HG02973 (cell line): ENCODE measurements around the gene VASN.
"Not testable (repeated sequence)": the region's sequence is repeated elsewhere in the genome, so short reads cannot be mapped to it uniquely, and the experiment has no call there.

Experiments used
- ATAC-seq: cut with Tn5 transposase; IDR thresholded peaks from one replicate; pipeline ENCODE4 v1.9.1; 2021; ENCODE audit warnings: moderate library complexity; ENCODE audit not compliant: unreplicated experiment

The VASN gene

DNA sequence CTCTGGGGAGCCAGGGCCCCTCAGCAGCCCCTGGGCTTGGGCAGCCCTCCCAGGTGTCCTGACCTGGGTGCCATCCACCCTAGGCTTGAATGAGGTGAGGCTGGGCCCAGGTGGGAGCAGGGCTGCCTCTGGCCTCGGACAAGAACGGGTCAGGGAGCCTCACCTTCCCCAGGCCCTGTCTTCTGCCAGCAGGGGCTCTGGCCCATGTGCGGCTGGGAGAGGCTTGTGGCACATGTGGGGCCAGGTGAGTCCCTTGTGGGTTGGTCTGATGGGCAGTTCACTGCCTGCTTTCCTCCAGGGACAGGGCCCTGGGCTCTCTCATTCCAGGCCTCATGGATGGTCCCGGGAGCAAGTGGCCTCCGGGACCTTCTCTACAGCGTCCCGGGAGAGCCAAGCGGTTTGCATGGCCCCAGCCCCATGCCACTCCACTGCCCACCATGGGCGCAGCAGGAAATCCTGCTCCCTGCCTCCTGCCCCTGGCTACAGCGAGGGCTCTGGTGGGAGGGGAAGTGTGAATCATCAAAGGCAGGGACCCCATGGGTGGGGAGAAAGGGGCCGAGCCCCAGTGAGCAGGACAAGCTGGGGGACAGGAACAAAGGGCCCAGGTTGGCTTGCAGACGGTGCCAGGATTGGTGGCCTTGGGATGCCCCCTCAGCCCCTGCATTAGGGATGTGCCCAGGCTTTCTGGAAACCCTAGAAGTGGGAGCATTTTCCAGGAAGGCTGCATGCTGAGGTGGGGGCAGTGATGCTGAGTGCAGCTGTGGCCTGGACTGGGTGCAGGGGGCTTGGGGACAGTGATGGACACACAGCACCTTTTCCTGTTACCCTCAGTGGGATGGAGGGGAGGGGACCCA, 12.2 kb downstream of the VASN start:
- no peak for ATAC-seq

- ATAC-seq: no peak
These were observed 12.9 kb downstream of the VASN start for GRCh38 chr16:4384509-4384942.

DNA sequence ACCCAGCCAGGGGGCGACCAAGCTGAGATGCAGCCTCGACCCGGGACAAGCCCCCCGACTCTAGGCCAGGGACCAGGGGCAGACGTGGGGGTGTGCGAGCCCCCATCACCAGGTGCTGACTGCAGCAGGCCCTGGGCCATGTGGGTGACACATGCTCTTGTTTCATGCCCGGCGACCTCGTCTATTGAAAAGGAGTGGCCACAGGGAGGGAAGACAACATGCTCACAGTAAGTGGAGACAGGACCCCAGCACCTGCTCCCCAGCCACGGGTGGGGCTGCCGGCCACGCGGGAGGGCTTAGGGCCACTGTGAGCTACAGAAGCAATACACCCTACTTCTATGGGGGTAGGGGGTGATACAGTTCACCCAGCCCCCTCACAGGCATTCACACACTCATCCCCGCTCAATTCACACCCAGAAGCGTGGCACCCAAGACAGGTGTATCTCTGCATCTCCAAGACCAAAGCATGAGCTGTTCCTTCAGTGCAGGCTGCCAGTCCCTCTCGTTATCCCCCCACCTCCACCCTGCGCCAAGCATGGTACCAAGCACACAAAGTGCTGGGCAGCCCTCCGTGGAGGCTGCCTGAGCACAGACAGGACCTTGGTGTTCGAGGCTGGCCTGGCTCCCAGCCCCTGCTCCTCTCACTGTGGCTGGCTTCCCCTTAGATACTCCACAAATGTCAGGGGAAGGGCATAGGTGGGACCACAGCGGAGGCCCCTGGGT, 13.6 kb downstream of the VASN start:
- ATAC-seq: no peak

GRCh38 chr16:4385789-4386450, 14.3 kb downstream of the VASN start:
- ATAC-seq: no peak

DNA sequence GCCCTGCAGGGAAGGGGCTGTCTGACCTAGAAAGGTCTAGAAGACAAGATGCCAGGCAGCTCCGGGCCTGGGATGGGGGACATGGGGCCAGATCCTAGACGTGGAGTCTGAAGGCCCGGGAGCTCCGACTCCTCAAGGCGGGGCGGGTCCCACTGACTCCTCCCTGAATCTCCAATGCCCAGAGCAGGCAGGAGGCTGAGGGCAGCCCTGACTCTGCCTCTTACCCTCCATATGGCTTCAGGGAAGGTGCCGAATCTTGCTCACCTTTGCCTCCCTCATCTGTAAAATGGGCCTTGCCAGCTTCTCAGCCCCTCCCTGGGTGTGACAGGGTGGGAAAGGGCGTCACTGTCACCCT, 14.8 kb downstream of the VASN start:
- no peak for ATAC-seq

DNA sequence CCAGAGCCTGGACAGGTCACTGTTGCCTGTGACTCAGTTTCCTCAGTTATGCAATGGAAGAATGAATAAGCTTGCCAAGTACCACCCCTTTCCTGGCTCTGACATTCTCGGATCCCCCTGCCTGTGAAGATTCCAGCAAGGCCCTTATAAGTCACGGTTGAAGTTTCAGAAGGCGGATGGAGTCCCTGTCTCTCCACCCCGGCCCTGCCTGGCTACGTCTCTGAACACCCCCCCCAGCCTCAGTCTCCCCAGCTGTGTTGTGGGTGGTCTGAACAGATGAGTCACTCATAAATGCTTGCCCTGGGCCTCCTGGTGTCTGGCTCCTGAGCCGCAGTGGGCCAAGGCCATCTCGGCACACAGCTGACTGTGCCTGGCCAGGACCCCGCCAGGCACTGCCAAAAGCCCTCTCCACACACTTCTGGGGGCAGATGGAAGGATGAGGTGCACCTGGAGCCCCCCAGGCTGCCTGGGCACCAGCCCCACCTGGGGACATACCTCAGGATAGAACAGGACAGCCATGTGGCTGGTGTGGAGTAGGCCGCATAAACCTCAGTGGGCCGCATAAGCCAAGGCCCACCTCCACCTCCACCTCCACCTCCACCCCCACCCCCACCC, 15.4 kb downstream of the VASN start:
- ATAC-seq: no peak

- ATAC-seq: no peak
These were observed 16.1 kb downstream of the VASN start for GRCh38 chr16:4387781-4388180.

- no peak for ATAC-seq
These were observed 16.8 kb downstream of the VASN start for GRCh38 chr16:4388271-4389021.

- ATAC-seq: no peak
These were observed 17.7 kb downstream of the VASN start for GRCh38 chr16:4389051-4389955.

DNA sequence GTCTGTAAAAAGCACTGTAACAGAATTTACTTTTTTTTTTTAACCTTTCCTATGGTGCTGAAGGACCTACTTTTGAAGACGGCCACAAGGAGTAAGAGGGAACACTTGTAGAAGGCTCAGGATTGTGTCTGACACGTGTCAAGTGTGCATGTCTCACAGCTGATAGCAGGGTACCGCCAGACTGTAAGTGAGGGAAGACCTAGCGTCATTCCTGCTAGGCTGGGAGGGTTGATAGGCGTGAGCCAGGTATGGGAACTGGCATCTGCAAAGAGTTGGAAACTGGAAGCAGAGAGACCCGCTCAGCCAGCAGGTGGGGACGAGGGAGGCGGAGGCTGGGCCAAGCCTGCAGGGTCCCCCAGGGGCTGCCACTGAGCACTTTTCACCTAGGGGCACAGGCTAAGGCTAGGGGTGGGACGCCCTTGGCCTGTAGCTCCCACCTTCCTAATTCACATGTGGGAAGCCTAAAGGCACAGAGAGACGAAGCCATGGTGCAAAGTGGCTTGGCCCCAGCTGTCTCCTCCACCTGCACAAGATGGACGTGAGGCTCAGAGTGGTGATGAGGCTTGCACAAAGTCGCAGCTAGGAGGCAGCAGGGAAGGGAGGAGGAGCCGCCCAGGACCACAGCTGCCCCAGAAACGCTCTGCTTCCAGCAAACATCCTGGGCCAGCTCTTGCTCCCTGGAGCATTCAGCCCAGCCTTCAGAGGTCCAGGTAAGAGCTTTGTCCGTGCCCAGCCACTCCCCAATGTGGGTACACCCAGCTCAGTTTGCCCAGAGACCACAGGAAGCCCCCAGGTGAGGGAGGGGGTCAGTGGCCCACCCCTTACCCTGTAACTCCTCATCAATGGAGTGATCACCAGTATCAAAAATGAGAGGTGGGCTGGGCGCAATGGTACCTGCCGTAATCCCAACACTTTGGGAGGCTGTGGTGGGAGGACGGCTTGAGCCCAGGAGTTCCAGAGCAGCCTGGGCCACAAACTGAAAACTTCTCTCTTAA, 18.9 kb downstream of the VASN start:
- ATAC-seq: no peak

DNA sequence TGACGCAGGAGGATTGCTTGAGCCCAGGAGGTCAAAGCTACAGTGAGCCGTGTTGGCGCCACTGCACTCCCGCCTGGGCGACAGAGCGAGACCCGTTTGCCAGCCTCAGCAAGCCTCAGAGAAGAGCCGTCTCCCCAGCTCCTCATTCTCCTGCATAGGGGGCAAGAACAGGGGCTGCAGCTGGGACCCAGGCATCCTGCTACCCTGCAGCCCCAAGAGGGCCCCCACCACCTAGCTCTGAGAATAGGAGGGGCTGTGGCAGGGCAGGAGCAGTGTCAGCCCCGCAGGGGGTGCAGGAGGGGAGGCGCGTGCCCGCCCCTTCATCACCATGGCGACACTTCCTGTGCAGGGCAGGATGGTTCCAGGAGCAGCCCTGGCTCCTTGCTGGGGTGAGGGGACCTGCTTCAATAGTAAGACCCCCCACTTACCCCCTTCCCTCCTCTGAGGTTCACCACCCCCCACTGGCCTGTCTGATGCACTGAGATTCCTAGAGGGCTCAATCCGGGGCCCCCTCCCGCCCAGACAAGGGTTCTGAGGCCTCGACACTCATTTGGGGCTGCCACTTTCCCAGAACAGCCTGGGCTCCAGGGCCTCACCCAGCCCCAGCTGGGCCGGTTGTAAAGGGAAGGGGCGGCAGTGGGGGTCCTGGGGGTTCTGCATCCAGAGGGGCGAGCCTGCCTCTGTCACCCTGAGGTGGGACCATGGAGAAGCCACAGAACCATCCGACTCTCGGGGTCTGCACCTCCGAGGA, 20.2 kb downstream of the VASN start:
- ATAC-seq: no peak

- no peak for ATAC-seq
These were observed 21.0 kb downstream of the VASN start for GRCh38 chr16:4392382-4393239.

DNA sequence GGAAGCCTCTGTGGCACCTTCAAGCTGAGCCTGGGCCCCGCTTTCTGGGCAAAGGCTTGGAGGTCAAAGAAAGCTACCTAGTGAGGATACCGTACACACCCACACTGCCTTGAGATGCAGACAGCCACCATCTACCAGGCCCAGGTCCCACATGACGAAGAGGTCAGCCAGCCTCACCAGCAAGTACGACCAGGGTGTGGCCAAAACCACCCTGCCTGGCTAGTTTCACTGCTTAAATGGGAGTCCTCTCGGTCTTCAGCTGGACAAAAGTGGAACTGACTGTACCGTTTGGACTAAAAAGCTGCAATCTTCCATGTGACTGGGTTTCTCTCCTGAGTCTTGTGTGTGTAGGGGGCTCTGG, 21.6 kb downstream of the VASN start:
- ATAC-seq: no peak

DNA sequence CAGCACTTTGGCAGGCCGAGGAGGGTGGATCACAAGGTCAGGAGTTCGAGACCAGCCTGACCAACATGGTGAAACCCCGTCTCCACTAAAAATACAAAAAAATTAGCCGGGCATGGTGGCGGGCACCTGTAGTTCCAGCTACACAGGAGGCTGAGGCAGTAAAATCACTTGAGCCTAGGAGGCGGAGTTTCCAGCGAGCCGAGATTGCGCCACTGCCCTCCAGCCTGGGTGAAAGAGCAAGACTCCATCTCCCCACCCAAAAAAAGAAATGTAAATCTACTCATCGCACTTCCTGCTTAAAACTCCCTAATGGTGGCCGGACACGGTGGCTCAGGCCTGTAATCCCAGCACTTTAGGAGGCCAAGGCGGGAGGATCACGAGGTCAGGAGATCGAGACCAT, 22.2 kb downstream of the VASN start:
- ATAC-seq: not testable (repeated sequence)

GRCh38 chr16:4395055-4395726, 23.5 kb downstream of the VASN start:
- ATAC-seq: no peak

- no peak for ATAC-seq
These were observed 27.5 kb downstream of the VASN start for GRCh38 chr16:4399001-4399730.
